ENCODE measurements around the gene UBE2J2.

The UBE2J2 gene

GRCh38 chr1:1300352-1300739 is 26.7 kb upstream of the UBE2J2 start:
- TF ChIP-seq CTCF (IDR thresholded peaks at IDR 0.05; ENCODE audit: low read depth, low read length, missing control alignments), result no peak
- DNase-seq (ENCODE audit: extremely low read depth, low read depth), result no peak
- no peak overlapping the region for H3K4me3 ChIP-seq (replicated peaks; ENCODE audit: low read depth, low read length)

- TF ChIP-seq CTCF (IDR thresholded peaks at IDR 0.05; ENCODE audit: low read depth, low read length, missing control alignments), result peak; percentile 32
- H3K4me3 ChIP-seq (replicated peaks; ENCODE audit: low read depth, low read length), result no peak overlapping the region
- no peak for DNase-seq (ENCODE audit: extremely low read depth, low read depth)
These were observed 26.2 kb upstream of the UBE2J2 start for GRCh38 chr1:1299686-1300351.

- no peak for DNase-seq (ENCODE audit: extremely low read depth, low read depth)
- no peak for TF ChIP-seq CTCF (IDR thresholded peaks at IDR 0.05; ENCODE audit: low read depth, low read length, missing control alignments)
- no peak overlapping the region for H3K4me3 ChIP-seq (replicated peaks; ENCODE audit: low read depth, low read length)
These were observed 25.4 kb upstream of the UBE2J2 start for GRCh38 chr1:1298861-1299685.

- no peak overlapping the region for H3K4me3 ChIP-seq (replicated peaks; ENCODE audit: low read depth, low read length)
- no peak for TF ChIP-seq CTCF (IDR thresholded peaks at IDR 0.05; ENCODE audit: low read depth, low read length, missing control alignments)
- DNase-seq (ENCODE audit: extremely low read depth, low read depth), result no peak
These were observed 24.3 kb upstream of the UBE2J2 start for GRCh38 chr1:1297802-1298424.

- no peak for TF ChIP-seq CTCF (IDR thresholded peaks at IDR 0.05; ENCODE audit: low read depth, low read length, missing control alignments)
- H3K4me3 ChIP-seq (replicated peaks; ENCODE audit: low read depth, low read length), result no peak overlapping the region
- no peak for DNase-seq (ENCODE audit: extremely low read depth, low read depth)
These were observed 22.7 kb upstream of the UBE2J2 start for GRCh38 chr1:1296070-1297061.
